GM12878 (cell line): Measurements from ENCODE around the gene CHN1.

Experiments used
- BMI1 ChIP-seq: fragments of 450-650 bp; IDR thresholded peaks from 2 replicates; pipeline ENCODE4 v1.6.1; 2016; ENCODE audit warnings: mild to moderate bottlenecking, moderate library complexity, borderline replicate concordance
- CTCF ChIP-seq, 3 experiments: IDR thresholded peaks in 2 of 3; conservative IDR thresholded peaks in 1 of 3; 2 replicates each; pipeline ENCODE4 v1.5.1; 2011; ENCODE audit warnings: low read depth in 3 of 3, low read length in 3 of 3, mild to moderate bottlenecking in 3 of 3, control low read depth in 2 of 3, moderate library complexity in 2 of 3, inconsistent platforms in 1 of 3, mixed read lengths in 1 of 3; ENCODE audit not compliant: control insufficient read depth in 2 of 3, insufficient read depth in 1 of 3; ENCODE audit errors: extremely low read depth in 1 of 3
- DPF2 ChIP-seq: fragments of 450-650 bp; IDR thresholded peaks from 2 replicates; pipeline ENCODE4 v1.6.1; 2017; ENCODE audit warnings: mild to moderate bottlenecking
- LARP7 ChIP-seq: fragments of 450-650 bp; IDR thresholded peaks from 2 replicates; pipeline ENCODE4 v1.6.1; 2017; ENCODE audit warnings: mild to moderate bottlenecking
- NBN ChIP-seq: fragments of 450-650 bp; IDR thresholded peaks from 2 replicates; pipeline ENCODE4 v1.6.1; 2016
- POLR2A ChIP-seq: IDR thresholded peaks from 2 replicates; pipeline ENCODE4 v1.6.1; 2011; ENCODE audit warnings: low read depth, mild to moderate bottlenecking, low read length
- POLR2AphosphoS5 ChIP-seq: IDR thresholded peaks from 2 replicates; pipeline ENCODE4 v1.6.1; 2011; ENCODE audit warnings: mild to moderate bottlenecking, low read length, inconsistent platforms
- RAD21 ChIP-seq: IDR thresholded peaks from 2 replicates; pipeline ENCODE4 v1.6.1; 2011; ENCODE audit warnings: mild to moderate bottlenecking, low read depth, low read length, moderate library complexity; ENCODE audit not compliant: insufficient read depth
- SP1 ChIP-seq: IDR thresholded peaks from one replicate; pipeline ENCODE4 v1.6.1; 2011; ENCODE audit warnings: low read depth, low read length
- ZNF24 ChIP-seq: fragments of 450-650 bp; IDR thresholded peaks from 2 replicates; pipeline ENCODE4 v1.6.1; 2017; ENCODE audit warnings: antibody characterized with exemption, mild to moderate bottlenecking

- TF ChIP-seq CTCF (IDR thresholded peaks at IDR 0.05 in 2 of 3, conservative IDR thresholded peaks at IDR 0.05 in 1 of 3; ENCODE audit: control insufficient read depth in 2 of 3, extremely low read depth in 1 of 3, insufficient read depth in 1 of 3, low read depth in 3 of 3, low read length in 3 of 3) (no peak), NBN (no peak), RAD21 (no peak), DPF2 (no peak), POLR2A (no peak), LARP7 (no peak), SP1 (no peak), ZNF24 (no peak), BMI1 (no peak), POLR2AphosphoS5 (no peak)
Measured at GRCh38 chr2:174939046-174939445, 66.1 kb downstream of the CHN1 start.
